ENCODE data around the gene PRR20D.
"Not testable (repeated sequence)": the region's sequence is repeated elsewhere in the genome, so short reads cannot be mapped to it uniquely, and the experiment has no call there.

GRCh38 chr13:57139781-57140180 lies 20.7 kb upstream of the PRR20D start:
- TF ChIP-seq, protein P1, sequence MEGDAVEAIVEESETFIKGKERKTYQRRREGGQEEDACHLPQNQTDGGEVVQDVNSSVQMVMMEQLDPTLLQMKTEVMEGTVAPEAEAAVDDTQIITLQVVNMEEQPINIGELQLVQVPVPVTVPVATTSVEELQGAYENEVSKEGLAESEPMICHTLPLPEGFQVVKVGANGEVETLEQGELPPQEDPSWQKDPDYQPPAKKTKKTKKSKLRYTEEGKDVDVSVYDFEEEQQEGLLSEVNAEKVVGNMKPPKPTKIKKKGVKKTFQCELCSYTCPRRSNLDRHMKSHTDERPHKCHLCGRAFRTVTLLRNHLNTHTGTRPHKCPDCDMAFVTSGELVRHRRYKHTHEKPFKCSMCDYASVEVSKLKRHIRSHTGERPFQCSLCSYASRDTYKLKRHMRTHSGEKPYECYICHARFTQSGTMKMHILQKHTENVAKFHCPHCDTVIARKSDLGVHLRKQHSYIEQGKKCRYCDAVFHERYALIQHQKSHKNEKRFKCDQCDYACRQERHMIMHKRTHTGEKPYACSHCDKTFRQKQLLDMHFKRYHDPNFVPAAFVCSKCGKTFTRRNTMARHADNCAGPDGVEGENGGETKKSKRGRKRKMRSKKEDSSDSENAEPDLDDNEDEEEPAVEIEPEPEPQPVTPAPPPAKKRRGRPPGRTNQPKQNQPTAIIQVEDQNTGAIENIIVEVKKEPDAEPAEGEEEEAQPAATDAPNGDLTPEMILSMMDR (IDR thresholded peaks at IDR 0.05; ENCODE audit: borderline replicate concordance, extremely low read depth, low read length, poor library complexity, severe bottlenecking), result not testable (repeated sequence)
- TF ChIP-seq EZH2 (IDR thresholded peaks at IDR 0.05; ENCODE audit: borderline replicate concordance, low read depth, low read length, severe bottlenecking), result not testable (repeated sequence)
